OCI-LY3 (cell line): Measurements from ENCODE around the gene SOD1.
"Not testable (repeated sequence)": the region's sequence is repeated elsewhere in the genome, so short reads cannot be mapped to it uniquely, and the experiment has no call there.

Experiments
- H2AFZ ChIP-seq: fragments of 200-600, 300-600 bp; shearing (Covaris generic); 2 replicates; pipeline ENCODE4 v1.6.0; 2014; ENCODE audit warnings: antibody characterized with exemption, low read depth, low read length
- H3K27ac ChIP-seq: fragments of 200-600, 300-600 bp; sonication (generic); 2 replicates; pipeline ENCODE4 v1.5.1; 2014; ENCODE audit warnings: mild to moderate bottlenecking, low read length, moderate library complexity, mixed read lengths
- H3K27me3 ChIP-seq: fragments of 200-600, 300-600 bp; sonication (generic); 2 replicates; pipeline ENCODE4 v1.6.1; 2014; ENCODE audit warnings: low read depth, low read length, mixed read lengths
- H3K36me3 ChIP-seq: fragments of 200-600, 300-600 bp; sonication (generic); replicated peaks from 2 replicates; pipeline ENCODE3; 2014; ENCODE audit warnings: low read depth, low read length, mixed read lengths
- H3K4me1 ChIP-seq: fragments of 300-600, 200-600 bp; sonication (generic); 2 replicates; pipeline ENCODE4 v1.6.1; 2014; ENCODE audit warnings: low read length, mixed read lengths
- H3K4me2 ChIP-seq: fragments of 200-600, 300-600 bp; sonication (generic); 2 replicates; pipeline ENCODE4 v1.6.1; 2014; ENCODE audit warnings: low read length, mixed read lengths
- H3K4me3 ChIP-seq: fragments of 300-600, 200-600 bp; sonication (generic); 2 replicates; pipeline ENCODE4 v1.5.1; 2014; ENCODE audit warnings: antibody characterized with exemption, mild to moderate bottlenecking, low read length, moderate library complexity
- H3K79me2 ChIP-seq: fragments of 300-600, 200-600 bp; shearing (Covaris generic); 2 replicates; pipeline ENCODE4 v1.6.1; 2014; ENCODE audit warnings: mild to moderate bottlenecking, low read length, mixed read lengths
- H3K9ac ChIP-seq: fragments of 300-600, 200-600 bp; shearing (Covaris generic); 2 replicates; pipeline ENCODE4 v1.6.0; 2014; ENCODE audit warnings: mild to moderate bottlenecking, low read length, moderate library complexity
- H3K9me3 ChIP-seq: fragments of 200-600, 300-600 bp; shearing (Covaris generic); 2 replicates; pipeline ENCODE4 v1.6.1; 2014; ENCODE audit warnings: low read length, mixed read lengths; ENCODE audit not compliant: insufficient read depth
- H4K20me1 ChIP-seq: fragments of 200-600, 300-600 bp; sonication (generic); 2 replicates; pipeline ENCODE4 v1.6.1; 2016; ENCODE audit warnings: low read length, mixed read lengths; ENCODE audit not compliant: insufficient read depth
- CTCF ChIP-seq: fragments of 200-600, 300-600 bp; sonication (generic); IDR thresholded peaks from 2 replicates; pipeline ENCODE4 v1.5.1; 2014; ENCODE audit warnings: antibody characterized with exemption, low read length, low read depth
- EZH2phosphoT487 ChIP-seq: fragments of 200-600 bp; shearing (Covaris generic); IDR thresholded peaks from 2 replicates; pipeline ENCODE4 v1.6.1; 2018; ENCODE audit warnings: antibody characterized with exemption, mixed run types, low read depth

Gene SOD1

GRCh38 chr21:31660591-31660990, 1.1 kb downstream of the SOD1 start:
- Histone ChIP-seq H3K4me3 (peak overlapping the region; percentile 99), H3K9ac (peak overlapping the region; percentile 86), H3K36me3 (peaks cover 22% of the 10 kb centered on the region), H3K9me3 (no peaks in the 10 kb centered on the region), H3K27me3 (no peaks in the 10 kb centered on the region), H4K20me1 (peaks cover 38% of the 10 kb centered on the region), H3K4me1 (peaks cover 21% of the 10 kb centered on the region), H2AFZ (no peak overlapping the region), H3K79me2 (peaks cover 60% of the 10 kb centered on the region), H3K4me2 (peak overlapping the region; percentile 94), H3K27ac (no peak overlapping the region)
- no peak for TF ChIP-seq EZH2phosphoT487
- no peak for TF ChIP-seq CTCF

GRCh38 chr21:31663584-31664249, 4.2 kb downstream of the SOD1 start:
- Histone ChIP-seq H3K79me2 (peaks cover 77% of the 10 kb centered on the region), H3K4me2 (no peak overlapping the region)

GRCh38 chr21:31665397-31665796, 5.9 kb downstream of the SOD1 start:
- H3K9ac ChIP-seq, result no peak overlapping the region
- no peak overlapping the region for H3K4me2 ChIP-seq
- peaks cover 55% of the 10 kb centered on the region for H3K4me1 ChIP-seq
- no peak overlapping the region for H3K27ac ChIP-seq
- H3K9me3 ChIP-seq, result no peaks in the 10 kb centered on the region
- H2AFZ ChIP-seq, result no peak overlapping the region
- no peaks in the 10 kb centered on the region for H3K27me3 ChIP-seq
- H3K36me3 ChIP-seq, result peaks cover 43% of the 10 kb centered on the region
- TF ChIP-seq EZH2phosphoT487 (no peak), CTCF (no peak)
- peaks cover 73% of the 10 kb centered on the region for H3K79me2 ChIP-seq
- peaks cover 68% of the 10 kb centered on the region for H4K20me1 ChIP-seq
- no peak overlapping the region for H3K4me3 ChIP-seq

More at GRCh38 chr21:31663584-31664249, 4.2 kb downstream of the SOD1 start:
- no peak for TF ChIP-seq EZH2phosphoT487
- TF ChIP-seq CTCF, result no peak
- Histone ChIP-seq H3K9me3 (no peaks in the 10 kb centered on the region), H3K4me3 (no peak overlapping the region), H4K20me1 (peaks cover 64% of the 10 kb centered on the region), H2AFZ (no peak overlapping the region), H3K9ac (no peak overlapping the region), H3K27me3 (no peaks in the 10 kb centered on the region), H3K27ac (no peak overlapping the region), H3K4me1 (peaks cover 40% of the 10 kb centered on the region), H3K36me3 (peaks cover 38% of the 10 kb centered on the region)

DNA sequence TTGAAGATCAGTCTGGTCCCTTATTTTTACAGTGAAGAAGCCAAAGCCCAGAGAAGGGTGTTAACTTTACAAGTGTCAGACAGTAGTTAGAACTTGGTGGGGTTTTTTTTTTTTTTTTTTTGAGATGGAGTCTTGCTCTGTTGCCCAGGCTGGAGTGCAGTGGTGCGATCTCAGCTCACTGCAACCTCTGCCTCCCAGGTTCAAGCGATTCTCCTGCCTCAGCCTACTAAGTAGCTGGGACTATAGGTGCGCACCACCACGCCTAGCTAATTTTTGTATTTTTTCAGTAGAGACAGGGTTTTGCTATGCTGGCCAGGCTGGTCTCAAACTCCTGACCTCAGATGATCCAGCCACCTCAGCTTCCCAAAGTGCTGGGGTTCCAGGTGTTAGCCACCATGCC, 6.4 kb downstream of the SOD1 start:
- peaks cover 63% of the 10 kb centered on the region for H4K20me1 ChIP-seq
- not testable (repeated sequence) for H3K27me3 ChIP-seq, H3K9ac ChIP-seq, H2AFZ ChIP-seq, H3K9me3 ChIP-seq, H3K4me3 ChIP-seq
- H3K27ac ChIP-seq, result peak overlapping the region; percentile 56
- H3K36me3 ChIP-seq, result peaks cover 47% of the 10 kb centered on the region
- peaks cover 53% of the 10 kb centered on the region for H3K4me1 ChIP-seq
- peak overlapping the region; percentile 61 for H3K4me2 ChIP-seq
- peaks cover 71% of the 10 kb centered on the region for H3K79me2 ChIP-seq
